ENCODE data around the gene LHX4.
A peak's percentile ranks its signal among the peaks of the same experiment; 100 is the strongest.

Gene LHX4

GRCh38 chr1:180229483-180230415, at the start of gene LHX4:
Gene LHX4 (plus strand): TSS chr1:180230264. CDS start chr1:180230530, 266 bp downstream.
- TF ChIP-seq CTCF (IDR thresholded peaks at IDR 0.05), result no peak
- TF ChIP-seq ZFX (IDR thresholded peaks at IDR 0.05; ENCODE audit: borderline replicate concordance), result no peak
- peak within 1 kb of the TSS; percentile 40 for H3K27ac ChIP-seq

GRCh38 chr1:180181048-180181447, 49.0 kb upstream of the LHX4 start:
- no peak overlapping the region for H3K27ac ChIP-seq
- no peak for TF ChIP-seq ZFX (IDR thresholded peaks at IDR 0.05; ENCODE audit: borderline replicate concordance)
- peak; percentile 82 for TF ChIP-seq CTCF (IDR thresholded peaks at IDR 0.05)

- no peak overlapping the region for H3K27ac ChIP-seq
- TF ChIP-seq ZFX (IDR thresholded peaks at IDR 0.05; ENCODE audit: borderline replicate concordance) (no peak), CTCF (IDR thresholded peaks at IDR 0.05) (no peak)
Observed at GRCh38 chr1:180181996-180182642, 47.9 kb upstream of the LHX4 start.

- no peak overlapping the region for H3K27ac ChIP-seq
- TF ChIP-seq CTCF (IDR thresholded peaks at IDR 0.05), result no peak
- no peak for TF ChIP-seq ZFX (IDR thresholded peaks at IDR 0.05; ENCODE audit: borderline replicate concordance)
Observed at GRCh38 chr1:180182643-180183311, 47.3 kb upstream of the LHX4 start.

- TF ChIP-seq CTCF (IDR thresholded peaks at IDR 0.05), result no peak
- TF ChIP-seq ZFX (IDR thresholded peaks at IDR 0.05; ENCODE audit: borderline replicate concordance), result no peak
- no peak overlapping the region for H3K27ac ChIP-seq
Observed at GRCh38 chr1:180183426-180183825, 46.6 kb upstream of the LHX4 start.

GRCh38 chr1:180184041-180184440, 46.0 kb upstream of the LHX4 start:
- no peak overlapping the region for H3K27ac ChIP-seq
- no peak for TF ChIP-seq ZFX (IDR thresholded peaks at IDR 0.05; ENCODE audit: borderline replicate concordance)
- TF ChIP-seq CTCF (IDR thresholded peaks at IDR 0.05), result no peak
